Adrenal gland (tissue), 5 donors: ENCODE measurements around the gene PRR16.

Experiments used
- CTCF ChIP-seq, 6 experiments: fragments of 450-650 bp in 4 of 6; fragments of 200-600 bp in 2 of 6; sonication (generic) in 1 of 6; IDR thresholded peaks; 1 replicate in 5 of 6; 2 replicates in 1 of 6; pipeline versions ENCODE4 v1.5.1 to v1.8.0; 2016 to 2021; ENCODE audit warnings: antibody characterized with exemption in 6 of 6, mild to moderate bottlenecking in 2 of 6, moderate library complexity in 1 of 6
- POLR2A ChIP-seq, 2 donors: fragments of 450-650 bp; IDR thresholded peaks; one replicate each; pipeline ENCODE4 v1.6.1; 2017; ENCODE audit warnings: antibody characterized with exemption in 2 of 2, mild to moderate bottlenecking in 2 of 2, moderate library complexity in 1 of 2
- donor health status: DM: no; HTN: no; CAD: no.

GRCh38 chr5:120657104-120657503, 193.0 kb downstream of the PRR16 start:
- TF ChIP-seq CTCF (IDR thresholded peaks at IDR 0.05): no peak
- TF ChIP-seq POLR2A (IDR thresholded peaks at IDR 0.05): no peak
